ENCODE results near the gene MICALL2.
A peak's percentile ranks its signal among the peaks of the same experiment; 100 is the strongest.

The MICALL2 gene

GRCh38 chr7:1492640-1493039, 33.4 kb upstream of the MICALL2 start:
- DNase-seq, result no peak

DNA sequence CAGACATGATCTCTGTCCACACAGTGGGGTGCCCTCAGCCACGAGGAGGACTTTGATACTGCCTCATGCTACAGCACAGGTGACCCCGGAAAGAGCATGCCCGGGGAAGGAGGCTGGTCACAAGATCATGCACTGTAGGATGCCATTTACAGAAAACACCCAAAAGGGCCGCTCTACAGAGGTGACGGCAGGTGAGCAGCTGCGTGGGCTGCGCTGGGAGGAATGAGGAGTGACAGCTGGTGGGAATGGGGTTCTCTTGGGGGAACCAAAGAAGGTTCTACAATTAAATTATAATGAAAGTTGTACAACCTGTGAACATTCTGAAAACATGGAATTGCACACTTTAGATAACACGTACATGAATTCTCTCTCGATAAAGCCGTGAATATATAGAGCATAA, 33.0 kb upstream of the MICALL2 start:
- no peak for DNase-seq

- no peak for DNase-seq
Observed at GRCh38 chr7:1490837-1491236, 31.6 kb upstream of the MICALL2 start.

- DNase-seq, result no peak
Observed at GRCh38 chr7:1489336-1489735, 30.1 kb upstream of the MICALL2 start.

DNA sequence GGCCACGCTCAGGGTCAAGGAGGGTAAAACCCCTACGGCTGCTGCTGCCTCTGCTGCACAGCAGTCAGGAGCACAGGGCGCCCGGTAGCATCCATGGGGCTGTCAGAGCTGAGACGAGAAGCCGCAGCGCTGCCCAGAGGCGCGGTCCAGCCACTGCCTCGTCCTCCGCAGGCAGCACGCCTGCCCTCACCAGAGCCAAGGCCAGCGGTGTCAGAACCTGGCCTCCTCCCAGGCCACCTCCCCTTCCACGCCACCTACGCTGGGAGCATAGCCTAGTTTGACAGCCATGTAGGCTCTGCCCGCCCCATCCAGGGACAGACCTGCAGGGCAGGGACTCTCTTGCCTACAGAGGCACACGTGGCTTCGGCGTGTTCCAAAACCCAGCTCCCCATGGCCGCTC, 28.7 kb upstream of the MICALL2 start:
- DNase-seq, result no peak

GRCh38 chr7:1487466-1487865, 28.2 kb upstream of the MICALL2 start:
- DNase-seq, result no peak

- no peak for DNase-seq
Observed at GRCh38 chr7:1486571-1486970, 27.3 kb upstream of the MICALL2 start.

DNA sequence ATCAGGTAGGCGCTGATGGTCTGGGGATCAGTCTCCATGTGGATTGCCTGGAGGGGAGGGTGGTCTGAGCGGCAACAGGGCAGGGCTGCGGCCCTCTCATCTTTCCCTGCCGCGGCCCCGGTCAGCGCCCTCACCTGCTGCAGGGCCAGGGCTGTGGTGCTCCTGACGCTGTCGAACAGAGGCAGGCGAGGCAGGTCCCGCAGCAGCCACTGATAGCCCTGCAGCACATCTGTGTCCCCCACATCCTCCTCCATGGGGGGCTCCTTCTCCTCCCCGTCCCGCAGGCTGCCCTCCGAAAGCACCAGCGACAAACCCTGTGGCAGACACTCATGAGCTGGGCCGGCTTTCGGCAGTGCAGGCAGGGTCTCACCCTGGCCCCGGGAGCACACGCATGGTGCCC, 25.9 kb upstream of the MICALL2 start:
- DNase-seq, result no peak

DNA sequence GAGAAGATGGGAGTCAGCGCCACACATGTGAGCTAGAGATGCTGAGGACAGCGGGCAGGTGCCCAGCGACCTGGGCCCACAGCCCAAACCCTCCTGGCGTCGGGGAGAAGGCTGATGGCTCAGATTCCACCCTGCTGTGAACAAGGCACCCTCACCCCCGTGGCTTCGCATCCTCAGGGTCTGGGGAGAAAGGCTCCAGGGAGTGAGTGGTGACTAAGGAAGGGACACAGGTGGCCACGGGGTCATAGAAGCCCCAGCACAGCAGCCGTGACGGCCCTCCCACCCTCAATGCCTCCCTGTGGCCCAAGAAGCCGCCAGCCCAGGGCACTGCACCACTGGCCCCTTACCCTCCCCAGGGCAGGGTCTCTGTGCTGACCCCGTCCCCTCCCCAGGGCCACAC, 25.3 kb upstream of the MICALL2 start:
- no peak for DNase-seq

GRCh38 chr7:1483536-1484505, 24.6 kb upstream of the MICALL2 start:
- DNase-seq, result no peak

DNA sequence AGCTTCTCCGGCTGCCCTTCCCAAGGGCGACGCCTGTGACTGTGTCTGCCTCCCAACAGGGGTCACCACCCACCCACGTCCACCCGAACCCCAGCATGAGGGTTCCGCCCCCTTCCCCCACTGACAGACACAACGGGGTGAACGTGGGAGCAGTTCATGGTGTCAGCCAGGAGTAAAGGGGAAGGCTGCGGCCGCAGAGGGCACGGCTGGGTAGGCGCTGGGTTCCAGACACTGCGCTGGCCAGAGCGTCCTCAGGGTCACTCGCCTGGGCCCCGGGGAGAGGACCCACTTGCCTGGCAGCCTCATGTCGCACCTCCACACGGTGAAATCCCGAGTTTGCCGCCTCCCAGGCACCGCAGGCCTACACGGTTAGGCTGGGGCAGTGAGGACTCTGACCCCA, 23.8 kb upstream of the MICALL2 start:
- no peak for DNase-seq

- no peak for DNase-seq
Observed at GRCh38 chr7:1481300-1481699, 22.0 kb upstream of the MICALL2 start.

GRCh38 chr7:1480670-1481069, 21.4 kb upstream of the MICALL2 start:
- no peak for DNase-seq

DNA sequence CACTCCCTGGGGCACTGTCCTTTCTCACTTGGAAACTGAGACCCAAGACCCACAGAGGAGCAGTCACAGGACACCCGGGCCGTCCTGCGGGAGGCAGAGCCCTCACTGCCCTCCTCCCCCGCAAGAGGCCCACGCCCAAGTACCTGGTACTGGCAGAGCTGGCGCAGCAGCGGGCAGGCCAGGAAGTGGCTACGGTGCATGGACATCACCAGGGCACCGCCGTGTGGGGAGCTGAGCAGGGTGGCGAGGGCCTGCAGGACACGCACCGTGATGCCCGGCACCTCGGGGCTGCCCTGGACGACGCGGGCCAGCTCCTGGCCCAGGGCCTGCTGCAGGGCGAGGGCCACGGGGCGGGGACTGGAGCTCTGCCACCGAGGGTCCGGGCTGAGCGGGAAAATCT, 20.0 kb upstream of the MICALL2 start:
- DNase-seq, result no peak

- no peak for DNase-seq
Observed at GRCh38 chr7:1478480-1478879, 19.2 kb upstream of the MICALL2 start.

DNA sequence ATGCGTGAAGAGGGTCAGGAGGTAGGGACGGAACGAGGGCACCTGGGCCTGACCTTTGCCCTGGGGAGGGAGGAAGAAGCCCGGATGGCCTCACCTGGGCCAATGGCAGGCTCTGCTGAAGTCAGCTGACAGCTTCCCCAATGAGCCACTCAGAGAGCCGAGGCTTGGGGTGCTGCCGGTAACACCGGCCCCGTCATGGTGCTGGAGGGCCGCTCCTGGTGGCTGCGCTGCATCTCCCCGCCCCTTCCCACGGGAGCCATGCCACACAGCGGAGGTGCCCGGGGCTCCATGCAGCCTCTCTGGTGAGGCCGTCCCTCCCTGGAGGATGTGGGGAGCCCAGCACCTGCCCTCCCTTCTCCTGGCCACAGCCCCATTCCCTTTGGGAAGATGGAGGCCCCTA, 17.6 kb upstream of the MICALL2 start:
- DNase-seq, result no peak

- DNase-seq, result no peak
Observed at GRCh38 chr7:1475991-1476390, 16.7 kb upstream of the MICALL2 start.

DNA sequence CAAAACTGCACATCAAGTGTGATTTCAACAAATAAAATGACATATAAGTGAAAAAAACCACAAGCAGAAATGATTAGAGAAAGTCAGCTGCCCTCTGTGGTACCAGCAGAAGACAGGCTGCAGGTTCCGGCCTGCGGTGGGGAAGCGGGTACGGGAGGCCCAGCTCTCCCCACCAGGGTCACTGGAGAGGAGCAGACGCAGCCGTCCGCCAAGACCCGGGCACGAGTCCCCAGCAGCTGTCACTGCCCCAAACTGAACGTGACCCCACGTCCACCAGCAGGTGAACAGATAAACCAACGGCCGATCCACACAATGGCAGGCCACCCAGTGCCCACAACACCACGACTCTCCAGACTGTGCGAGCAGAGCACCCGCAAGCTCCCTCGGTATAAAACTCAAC, 16.1 kb upstream of the MICALL2 start:
- DNase-seq, result no peak

DNA sequence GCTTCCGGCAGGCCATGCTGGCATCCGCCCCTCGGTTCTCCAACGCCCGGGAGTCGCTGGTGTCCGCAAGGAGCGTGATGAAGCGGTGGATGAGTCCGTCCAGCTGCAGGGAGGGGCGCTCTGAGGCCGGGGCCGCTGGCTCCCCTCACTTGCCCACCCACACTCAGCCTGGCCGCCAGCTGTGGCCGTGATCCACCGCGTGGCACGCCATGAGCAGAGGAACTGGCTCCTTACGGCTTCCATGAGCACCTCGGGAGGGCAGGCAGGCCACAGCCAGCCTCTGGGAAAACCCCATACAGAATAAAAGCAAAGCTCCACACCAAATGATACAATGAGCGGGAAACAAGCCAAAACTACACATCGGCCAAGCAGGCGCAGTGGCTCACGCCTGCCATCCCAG, 15.5 kb upstream of the MICALL2 start:
- DNase-seq, result no peak

- peak; percentile 77 for DNase-seq
Observed at GRCh38 chr7:1473864-1474512, 14.7 kb upstream of the MICALL2 start.

DNA sequence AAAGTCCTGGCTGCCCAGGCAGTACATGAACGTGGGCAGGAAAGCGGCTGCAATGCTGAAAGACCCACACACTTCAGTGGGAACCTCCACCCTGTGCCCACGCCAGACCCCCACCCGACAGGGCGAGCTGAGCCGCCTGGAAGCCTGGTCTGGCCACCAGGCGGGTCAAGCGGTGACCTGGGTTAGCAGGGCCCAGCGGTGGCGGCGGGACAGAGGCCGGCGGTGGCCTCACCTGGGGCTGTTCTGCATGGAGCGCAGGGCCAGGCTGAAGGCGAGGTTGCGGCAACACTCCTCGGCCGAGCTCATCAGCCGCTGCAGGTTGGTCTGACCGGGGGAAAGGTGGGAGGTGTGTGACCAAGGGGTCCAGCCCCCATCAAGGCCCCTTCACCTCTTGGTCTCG, 11.6 kb upstream of the MICALL2 start:
- DNase-seq, result no peak

DNA sequence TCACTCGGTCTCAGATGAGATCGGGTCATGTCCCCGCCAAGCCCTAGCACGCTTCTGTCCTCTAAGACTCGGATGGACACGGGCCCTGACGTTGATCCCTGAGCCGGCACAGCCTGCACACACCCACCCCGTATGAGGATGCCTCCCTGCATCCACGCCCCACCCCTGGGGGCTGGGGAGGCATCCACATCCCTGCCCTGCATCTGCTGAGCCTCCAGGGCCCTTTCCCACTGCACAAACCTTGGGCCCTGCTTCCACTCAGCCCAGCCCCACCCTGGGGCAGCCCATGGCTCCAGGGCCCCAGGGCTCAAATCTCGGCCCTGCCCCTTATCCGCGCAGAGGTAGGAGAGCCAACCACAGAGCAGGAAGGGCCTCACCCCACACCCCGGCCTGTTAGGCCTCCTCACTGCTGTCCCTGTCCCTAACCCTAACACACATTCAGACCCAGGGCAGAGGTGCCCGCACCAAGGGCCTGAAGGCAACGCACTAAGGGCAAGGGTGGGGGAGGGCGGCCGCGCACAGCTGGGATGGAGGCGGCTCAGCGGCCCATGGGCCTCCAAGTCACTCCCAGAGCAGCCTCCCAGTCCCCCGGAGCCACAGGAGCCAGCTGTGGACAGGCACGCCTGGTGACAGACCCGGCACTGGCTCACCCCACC, 9.5 kb upstream of the MICALL2 start:
- DNase-seq, result no peak

DNA sequence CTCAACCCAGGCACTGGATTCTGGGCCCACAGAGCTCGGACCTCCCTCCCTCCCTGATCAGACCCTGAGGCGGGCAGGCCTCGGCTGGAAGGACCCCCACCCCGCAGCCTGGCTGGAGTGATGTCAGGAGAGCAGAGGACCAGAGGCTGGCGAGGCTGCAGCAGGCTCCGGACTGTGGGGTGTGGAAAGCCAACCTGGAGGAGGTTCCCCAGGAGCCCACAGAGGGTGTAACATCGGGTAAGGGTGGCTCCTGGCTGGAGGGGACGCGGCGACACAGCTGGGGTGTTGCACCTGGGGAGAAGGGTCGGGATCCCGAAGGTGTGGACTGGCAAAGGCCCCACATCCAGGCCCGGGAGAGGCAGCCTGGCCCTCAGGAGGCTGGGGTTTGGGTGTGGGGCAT, 8.9 kb upstream of the MICALL2 start:
- DNase-seq, result no peak
